Right ventricle myocardium inferior (tissue), 1 donor: ENCODE data around the gene SRP72. TPM values are rescaled to one million over a fixed set of nuclear protein-coding genes. Genes with fewer than 3 reads are reported as not detected.
A peak's percentile ranks its signal among the peaks of the same experiment; 100 is the strongest.

Source experiments
- ATAC-seq: fragments of 200-7000 bp; cut with Tn5 transposase; one replicate; pipeline ENCODE4 v1.9.1; 2020; ENCODE audit warnings: mild to moderate bottlenecking, moderate library complexity
- DNase-seq: peaks from one replicate; pipeline ENCODE4 v3.0.0; 2021; ENCODE audit errors: missing footprints
- intact Hi-C: fragments of 100-400 bp; cut with DNase I; formaldehyde crosslinking; loops from one replicate; pipeline ENCODE4 v1.11.0; 2022
- total RNA-seq: library from RNA; stranded (reverse); fragmentation: NEBNext Ultra II Directional; extraction: Animal tissue kit (Norgen Biotek cat#: 25700); gene quantifications from one replicate; pipeline ENCODE4 v1.2.1, GENCODE V29; 2021
- donor health status: DM: no; HTN: yes; CAD: no; lungs with severe emphysema.

Gene SRP72
- total RNA-seq, 1 donor from 2014 or later, result 32.4 TPM

- DNase-seq (no peak), ATAC-seq (no peak)
- intact Hi-C loops, result no loop called here
Observed at GRCh38 chr4:56531823-56532222, 64.4 kb downstream of the SRP72 start.

GRCh38 chr4:56532239-56532638 is 64.8 kb downstream of the SRP72 start:
- intact Hi-C loops, result no loop called here
- no peak for ATAC-seq
- DNase-seq, result no peak

GRCh38 chr4:56535915-56536314 is 68.5 kb downstream of the SRP72 start:
- DNase-seq (no peak), ATAC-seq (no peak)
- intact Hi-C loops, result no loop called here

GRCh38 chr4:56537147-56537546 is 69.7 kb downstream of the SRP72 start:
- no peak for DNase-seq
- intact Hi-C loops, result no loop called here
- ATAC-seq, result no peak

- DNase-seq (no peak), ATAC-seq (no peak)
- intact Hi-C loops, result loop anchor here (5.0 kb wide), 1 partner anchor 114 kb away; no protein-coding TSS in a partner anchor
Observed at GRCh38 chr4:56540826-56541225, 73.4 kb downstream of the SRP72 start.

- DNase-seq, result peak; percentile 93
- peak; percentile 99 for ATAC-seq
- intact Hi-C loops, result loop anchor here (5.0 kb wide), 1 partner anchor 117 kb away; no protein-coding TSS in a partner anchor
Observed at GRCh38 chr4:56544573-56545131, 77.2 kb downstream of the SRP72 start.

GRCh38 chr4:56550642-56551041 is 83.2 kb downstream of the SRP72 start:
- intact Hi-C loops, result no loop called here

GRCh38 chr4:56551516-56551915 is 84.1 kb downstream of the SRP72 start:
- intact Hi-C loops, result no loop called here
- ATAC-seq (no peak), DNase-seq (no peak)

More at GRCh38 chr4:56550642-56551041, 83.2 kb downstream of the SRP72 start:
- no peak for DNase-seq
- ATAC-seq, result no peak

GRCh38 chr4:56552273-56552672 is 84.9 kb downstream of the SRP72 start:
- intact Hi-C loops, result no loop called here
- no peak for ATAC-seq
- no peak for DNase-seq

Other genes with a start within 250 kb of the SRP72 start
- gene AASDH, start 80.1 kb upstream of the SRP72 start, total RNA-seq, result 6.5 TPM
- gene PPAT, start 32.0 kb upstream of the SRP72 start, total RNA-seq, result 3.1 TPM
- gene PAICS, start 31.4 kb upstream of the SRP72 start, total RNA-seq, result 21.3 TPM
- gene ARL9, start 38.2 kb downstream of the SRP72 start, total RNA-seq, result not detected
- 59.3 TPM for gene HOPX, start 213.7 kb downstream of the SRP72 start, total RNA-seq